ENCODE data around the gene MET. TPM values are rescaled to one million over a fixed set of nuclear protein-coding genes. Genes with fewer than 3 reads are reported as not detected.

The MET gene
- total RNA-seq, 1 donor from 2014 or later: 23.6 TPM

DNA sequence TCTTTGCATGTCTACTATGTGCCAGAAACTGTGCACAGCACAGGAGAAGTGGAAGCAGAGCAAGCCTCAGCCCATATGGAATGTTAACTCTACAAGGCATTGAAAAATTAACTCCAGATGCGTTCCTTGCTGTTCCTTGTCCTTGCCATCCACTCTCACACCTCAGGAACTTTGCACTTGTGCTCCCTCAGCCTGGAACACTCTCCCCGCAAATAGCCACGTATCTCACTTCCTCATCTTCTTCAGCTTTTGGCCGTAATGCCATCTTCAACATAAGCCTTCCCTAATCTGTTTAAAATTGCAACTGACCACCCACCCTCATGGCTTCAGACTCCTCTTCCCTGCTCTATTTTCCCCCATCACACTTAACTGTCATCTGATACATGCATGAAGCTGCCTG, 107.2 kb downstream of the MET start:
- H3K27me3 Mint-ChIP-seq (ENCODE audit: low read depth): no peaks in the 10 kb centered on the region
- H3K27ac Mint-ChIP-seq (ENCODE audit: unreplicated experiment): no peak overlapping the region
- H3K4me1 Mint-ChIP-seq (ENCODE audit: low read depth): peaks cover 57% of the 10 kb centered on the region

DNA sequence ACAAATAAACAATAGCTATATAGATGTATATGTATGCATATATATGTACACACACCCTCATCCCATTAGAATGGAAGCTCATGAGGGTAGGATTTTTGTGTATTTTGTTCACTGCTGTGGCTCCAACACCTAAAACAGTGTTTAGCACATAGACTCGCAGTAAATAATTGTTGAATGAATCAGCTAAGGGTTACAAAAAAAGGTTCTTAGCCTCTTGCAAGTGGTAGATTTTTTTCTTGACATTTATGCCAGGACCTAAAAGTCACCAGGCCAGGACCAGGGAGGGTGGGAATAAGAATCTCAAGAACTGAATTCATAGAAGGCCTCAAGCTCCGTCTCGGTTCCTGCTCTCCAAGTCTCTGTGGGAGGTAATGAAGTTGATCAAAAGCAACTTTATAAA, 107.9 kb downstream of the MET start:
- Mint-ChIP-seq H3K27me3 (ENCODE audit: low read depth) (no peaks in the 10 kb centered on the region), H3K27ac (ENCODE audit: unreplicated experiment) (no peak overlapping the region), H3K36me3 (ENCODE audit: low read depth) (peaks cover 3% of the 10 kb centered on the region), H3K4me3 (ENCODE audit: unreplicated experiment) (no peak overlapping the region), H3K9me3 (ENCODE audit: low read depth) (no peaks in the 10 kb centered on the region), H3K4me1 (ENCODE audit: low read depth) (peaks cover 57% of the 10 kb centered on the region)
- TF ChIP-seq CTCF (IDR thresholded peaks at IDR 0.05): no peak
- DNase-seq (ENCODE audit: low spot score): no peak

More for the DNA sequence above, 107.2 kb downstream of the MET start:
- Mint-ChIP-seq H3K4me3 (ENCODE audit: unreplicated experiment) (no peak overlapping the region), H3K9me3 (ENCODE audit: low read depth) (no peaks in the 10 kb centered on the region), H3K36me3 (ENCODE audit: low read depth) (peaks cover 5% of the 10 kb centered on the region)
- DNase-seq (ENCODE audit: low spot score): no peak
- no peak for TF ChIP-seq CTCF (IDR thresholded peaks at IDR 0.05)

- H3K4me3 Mint-ChIP-seq (ENCODE audit: unreplicated experiment): no peak overlapping the region
- H3K27ac Mint-ChIP-seq (ENCODE audit: unreplicated experiment): no peak overlapping the region
- H3K9me3 Mint-ChIP-seq (ENCODE audit: low read depth): no peaks in the 10 kb centered on the region
- TF ChIP-seq CTCF (IDR thresholded peaks at IDR 0.05): no peak
- peaks cover 2% of the 10 kb centered on the region for H3K36me3 Mint-ChIP-seq (ENCODE audit: low read depth)
- H3K4me1 Mint-ChIP-seq (ENCODE audit: low read depth): peaks cover 57% of the 10 kb centered on the region
- DNase-seq (ENCODE audit: low spot score): no peak
- H3K27me3 Mint-ChIP-seq (ENCODE audit: low read depth): no peaks in the 10 kb centered on the region
These were observed 108.5 kb downstream of the MET start for GRCh38 chr7:116780521-116780920.

- TF ChIP-seq CTCF (IDR thresholded peaks at IDR 0.05): no peak
- no peak for DNase-seq (ENCODE audit: low spot score)
- no peak overlapping the region for H3K4me3 Mint-ChIP-seq (ENCODE audit: unreplicated experiment)
- no peaks in the 10 kb centered on the region for H3K27me3 Mint-ChIP-seq (ENCODE audit: low read depth)
- no peak overlapping the region for H3K27ac Mint-ChIP-seq (ENCODE audit: unreplicated experiment)
- H3K36me3 Mint-ChIP-seq (ENCODE audit: low read depth): peaks cover 2% of the 10 kb centered on the region
- no peaks in the 10 kb centered on the region for H3K9me3 Mint-ChIP-seq (ENCODE audit: low read depth)
- peaks cover 54% of the 10 kb centered on the region for H3K4me1 Mint-ChIP-seq (ENCODE audit: low read depth)
These were observed 109.0 kb downstream of the MET start for GRCh38 chr7:116780966-116781365.

DNA sequence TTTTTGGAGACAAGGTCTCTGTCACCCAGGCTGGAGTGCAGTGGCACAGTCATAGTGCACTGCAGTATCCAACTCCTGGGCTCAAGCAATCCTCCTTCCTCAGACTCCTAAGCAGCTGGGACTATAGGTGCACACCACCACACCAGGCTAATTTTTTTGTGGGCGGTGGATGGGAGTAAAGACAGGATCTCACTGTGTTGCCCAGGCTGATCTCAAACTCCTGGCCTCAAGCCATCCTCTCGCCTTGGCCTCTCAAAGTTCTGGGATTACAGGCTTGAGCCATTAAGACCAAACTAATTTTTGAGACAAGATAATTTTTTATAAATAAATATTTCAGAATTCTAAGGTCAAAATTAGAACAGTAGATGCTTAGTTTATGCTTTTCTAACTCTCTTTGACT, 109.6 kb downstream of the MET start:
- no peak for TF ChIP-seq CTCF (IDR thresholded peaks at IDR 0.05)
- Mint-ChIP-seq H3K4me1 (ENCODE audit: low read depth) (peaks cover 48% of the 10 kb centered on the region), H3K4me3 (ENCODE audit: unreplicated experiment) (no peak overlapping the region), H3K36me3 (ENCODE audit: low read depth) (peaks cover 2% of the 10 kb centered on the region), H3K27me3 (ENCODE audit: low read depth) (no peaks in the 10 kb centered on the region), H3K9me3 (ENCODE audit: low read depth) (no peaks in the 10 kb centered on the region), H3K27ac (ENCODE audit: unreplicated experiment) (no peak overlapping the region)
- DNase-seq (ENCODE audit: low spot score): no peak

All from chondrocyte (in vitro differentiated cells).